Body of pancreas (tissue), 4 donors: ENCODE data around the gene HENMT1. TPM values are rescaled to one million over a fixed set of nuclear protein-coding genes. Genes with fewer than 3 reads are reported as not detected.

Source experiments
- ATAC-seq: fragments of 150-250 bp; one replicate; pipeline ENCODE4 v1.9.1; 2016
- DNase-seq, 4 donors: peaks; one replicate each; pipeline ENCODE4 v3.0.0-alpha.2; 2019
- H3K27ac ChIP-seq, 4 donors: fragments of 200-600 bp; sonication (generic); 1 replicate in 3 of 4; 2 replicates in 1 of 4; pipeline versions ENCODE4 v1.5.1 to v1.6.1; 2016 to 2019; ENCODE audit warnings: mild to moderate bottlenecking in 1 of 4, mixed read lengths in 1 of 4, moderate library complexity in 1 of 4
- H3K27me3 ChIP-seq, 2 donors: fragments of 200-600 bp; sonication (generic); one replicate each; pipeline ENCODE4 v1.6.0; 2016; ENCODE audit warnings: mild to moderate bottlenecking in 1 of 2
- H3K36me3 ChIP-seq, 2 donors: fragments of 200-600 bp; sonication (generic); replicated peaks in 1 of 2; 2 replicates each; pipeline ENCODE4 v1.5.1; 2016; ENCODE audit warnings: low read depth in 2 of 2; ENCODE audit not compliant: insufficient read depth in 1 of 2
- H3K4me1 ChIP-seq: fragments of 200-600 bp; sonication (generic); one replicate; pipeline ENCODE4 v1.6.0; 2016
- H3K4me3 ChIP-seq, 2 donors: fragments of 200-600 bp; sonication (generic); 1 replicate in 1 of 2; 2 replicates in 1 of 2; pipeline ENCODE4 v1.5.1; 2016 to 2019
- H3K9me3 ChIP-seq, 3 donors: fragments of 200-600 bp; sonication (generic); 1 replicate in 2 of 3; 2 replicates in 1 of 3; pipeline ENCODE4 v1.5.1; 2016
- POLR2A ChIP-seq, 3 donors: fragments of 450-650 bp; IDR thresholded peaks; one replicate each; pipeline ENCODE4 v1.6.1; 2016; ENCODE audit warnings: antibody characterized with exemption in 3 of 3, mild to moderate bottlenecking in 2 of 3
- WGBS, 2 donors: methylation state at CpG; one replicate each; pipeline ENCODE4 v1.1.5; 2017; 5-methylcytosine and 5-hydroxymethylcytosine counted together
- intact Hi-C: fragments of 100-400 bp; cut with DNase I; formaldehyde crosslinking; loops from one replicate; pipeline ENCODE4 v1.15.1; 2023
- total RNA-seq, 2 donors: library from RNA; depleted of rRNA; stranded (reverse); fragments of >200 nt; gene quantifications; one replicate each; pipeline ENCODE4 v1.1.0, GENCODE V29; 2016
- TF ChIP-seq, protein P1 (sequence below), 7 experiments: fragments of 450-650 bp in 4 of 7; fragments of 200-600 bp in 3 of 7; sonication (generic) in 3 of 7; IDR thresholded peaks; one replicate each; pipeline ENCODE4 v1.5.1; 2016 to 2019; ENCODE audit warnings: antibody characterized with exemption in 7 of 7

The HENMT1 gene
- total RNA-seq, 2 donors from 2014 or later, result 1.3 to 1.6 TPM

- WGBS, 2 donors, result 90% methylated on average over 8 of the region's 8 CpGs
- no peak for TF ChIP-seq POLR2A (IDR thresholded peaks at IDR 0.05)
- TF ChIP-seq, protein P1, sequence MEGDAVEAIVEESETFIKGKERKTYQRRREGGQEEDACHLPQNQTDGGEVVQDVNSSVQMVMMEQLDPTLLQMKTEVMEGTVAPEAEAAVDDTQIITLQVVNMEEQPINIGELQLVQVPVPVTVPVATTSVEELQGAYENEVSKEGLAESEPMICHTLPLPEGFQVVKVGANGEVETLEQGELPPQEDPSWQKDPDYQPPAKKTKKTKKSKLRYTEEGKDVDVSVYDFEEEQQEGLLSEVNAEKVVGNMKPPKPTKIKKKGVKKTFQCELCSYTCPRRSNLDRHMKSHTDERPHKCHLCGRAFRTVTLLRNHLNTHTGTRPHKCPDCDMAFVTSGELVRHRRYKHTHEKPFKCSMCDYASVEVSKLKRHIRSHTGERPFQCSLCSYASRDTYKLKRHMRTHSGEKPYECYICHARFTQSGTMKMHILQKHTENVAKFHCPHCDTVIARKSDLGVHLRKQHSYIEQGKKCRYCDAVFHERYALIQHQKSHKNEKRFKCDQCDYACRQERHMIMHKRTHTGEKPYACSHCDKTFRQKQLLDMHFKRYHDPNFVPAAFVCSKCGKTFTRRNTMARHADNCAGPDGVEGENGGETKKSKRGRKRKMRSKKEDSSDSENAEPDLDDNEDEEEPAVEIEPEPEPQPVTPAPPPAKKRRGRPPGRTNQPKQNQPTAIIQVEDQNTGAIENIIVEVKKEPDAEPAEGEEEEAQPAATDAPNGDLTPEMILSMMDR (IDR thresholded peaks at IDR 0.05), result no peak
- Histone ChIP-seq H3K9me3 (no peaks in the 10 kb centered on the region), H3K4me1 (no peaks in the 10 kb centered on the region), H3K4me3 (no peak overlapping the region), H3K27me3 (no peaks in the 10 kb centered on the region), H3K36me3 (no peaks in the 10 kb centered on the region), H3K27ac (no peak overlapping the region)
- DNase-seq (no peak), ATAC-seq (no peak)
- intact Hi-C loops, result no loop called here
These were observed 43.7 kb downstream of the HENMT1 start for GRCh38 chr1:108617008-108617723.

DNA sequence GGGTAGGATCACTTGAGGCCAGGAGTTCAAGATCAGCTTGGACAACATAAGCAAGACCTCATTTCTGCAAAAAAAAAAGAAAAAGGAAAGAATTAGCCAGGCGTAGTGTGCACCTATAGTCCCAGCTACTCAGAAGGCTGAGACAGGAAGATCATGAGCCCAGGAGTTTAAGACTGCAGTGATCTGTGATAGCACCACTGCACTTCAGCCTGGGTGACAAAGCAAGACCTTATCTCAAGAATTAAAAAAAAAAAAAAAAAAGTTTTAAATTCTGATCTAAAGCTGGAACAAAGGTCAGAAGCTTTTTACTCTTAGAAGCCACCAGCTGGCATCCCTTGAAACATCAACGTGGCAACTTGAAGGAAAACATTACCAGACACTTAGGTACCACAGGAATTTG lies 45.3 kb downstream of the HENMT1 start:
- no peaks in the 10 kb centered on the region for H3K4me1 ChIP-seq
- DNase-seq, result no peak
- H3K4me3 ChIP-seq, result no peak overlapping the region
- no peak for TF ChIP-seq POLR2A (IDR thresholded peaks at IDR 0.05)
- TF ChIP-seq, protein P1 (IDR thresholded peaks at IDR 0.05), result no peak
- intact Hi-C loops, result no loop called here
- H3K27me3 ChIP-seq, result no peaks in the 10 kb centered on the region
- no peak for ATAC-seq
- no peaks in the 10 kb centered on the region for H3K9me3 ChIP-seq
- no peak overlapping the region for H3K27ac ChIP-seq
- no peaks in the 10 kb centered on the region for H3K36me3 ChIP-seq
- 50 to 66% methylated on average over 2 of the region's 2 CpGs for WGBS, 2 donors

DNA sequence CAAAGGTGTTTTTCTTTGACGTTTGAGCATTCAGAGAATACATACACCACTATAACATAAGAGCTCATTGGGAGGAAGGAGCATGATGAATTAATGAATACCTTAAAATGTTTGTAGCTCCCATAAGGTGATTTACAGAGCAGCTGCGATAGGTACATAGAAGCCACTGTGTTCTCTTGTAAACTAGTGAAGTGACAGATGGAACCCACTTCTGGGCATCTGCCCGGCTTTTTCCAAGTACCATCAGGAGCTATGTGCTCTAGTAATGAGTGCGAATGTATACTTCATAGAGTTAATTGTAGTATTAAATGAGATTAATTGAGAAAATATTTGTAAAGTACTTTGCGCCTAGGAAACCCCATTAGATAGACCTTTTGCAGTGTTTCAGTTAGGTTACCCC lies 48.4 kb downstream of the HENMT1 start:
- Histone ChIP-seq H3K9me3 (no peaks in the 10 kb centered on the region), H3K36me3 (no peaks in the 10 kb centered on the region), H3K4me1 (no peaks in the 10 kb centered on the region), H3K4me3 (no peak overlapping the region), H3K27me3 (no peaks in the 10 kb centered on the region), H3K27ac (no peak overlapping the region)
- TF ChIP-seq POLR2A (IDR thresholded peaks at IDR 0.05), result no peak
- TF ChIP-seq, protein P1 (IDR thresholded peaks at IDR 0.05), result no peak
- intact Hi-C loops, result no loop called here
- WGBS, 2 donors, result 88 to 93% methylated on average over 5 of the region's 5 CpGs
- no peak for ATAC-seq
- no peak for DNase-seq

DNA sequence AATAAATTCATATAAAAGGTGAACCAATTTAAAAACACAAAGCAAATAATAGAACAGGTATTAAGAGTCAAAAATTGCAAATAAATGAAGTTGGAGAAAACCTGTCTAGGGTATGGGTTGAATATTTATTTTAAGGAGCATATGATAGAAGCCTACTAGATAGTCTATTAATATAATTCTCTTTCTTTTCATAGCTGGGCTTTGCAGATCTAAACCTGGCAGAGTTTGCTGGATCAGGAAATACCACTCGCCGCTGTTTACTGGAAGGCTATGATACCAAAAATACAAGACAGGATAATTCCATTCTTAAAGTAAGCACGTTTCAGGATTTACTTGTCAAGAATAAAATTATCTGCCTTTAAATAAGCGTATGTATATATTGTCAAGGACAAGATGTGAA lies 48.9 kb downstream of the HENMT1 start:
- TF ChIP-seq POLR2A (IDR thresholded peaks at IDR 0.05), result no peak
- TF ChIP-seq, protein P1 (IDR thresholded peaks at IDR 0.05), result no peak
- no peak for ATAC-seq
- Histone ChIP-seq H3K27ac (no peak overlapping the region), H3K9me3 (no peaks in the 10 kb centered on the region), H3K4me1 (no peaks in the 10 kb centered on the region), H3K36me3 (no peaks in the 10 kb centered on the region), H3K27me3 (no peaks in the 10 kb centered on the region), H3K4me3 (no peak overlapping the region)
- intact Hi-C loops, result no loop called here
- DNase-seq, result no peak
- 74 to 82% methylated on average over 4 of the region's 4 CpGs for WGBS, 2 donors

- H3K36me3 ChIP-seq, result no peaks in the 10 kb centered on the region
- no peak overlapping the region for H3K4me3 ChIP-seq
- no peak for DNase-seq
- no peak for ATAC-seq
- WGBS, 2 donors, result 29 to 46% methylated on average over 2 of the region's 2 CpGs
- no peak overlapping the region for H3K27ac ChIP-seq
- no peaks in the 10 kb centered on the region for H3K27me3 ChIP-seq
- no peaks in the 10 kb centered on the region for H3K4me1 ChIP-seq
- H3K9me3 ChIP-seq, result no peaks in the 10 kb centered on the region
- no peak for TF ChIP-seq POLR2A (IDR thresholded peaks at IDR 0.05)
- intact Hi-C loops, result no loop called here
These were observed 50.8 kb downstream of the HENMT1 start for GRCh38 chr1:108610073-108610472.
